Spinal cord (tissue), 10 donors: ENCODE results near the gene NOL12. TPM values are rescaled to one million over a fixed set of nuclear protein-coding genes. Genes with fewer than 3 reads are reported as not detected.

ENCODE experiments used
- DNase-seq, 6 donors: peaks; one replicate each; pipeline versions ENCODE4 v3.0.0 to v3.0.0-alpha.2; 2013 to 2015; ENCODE audit warnings: low spot score in 6 of 6, low read depth in 4 of 6
- H3K27ac ChIP-seq: one replicate; pipeline ENCODE4 v1.5.1; 2013; ENCODE audit warnings: low read depth, low read length, control low read depth
- H3K27me3 ChIP-seq: one replicate; pipeline ENCODE4 v1.6.1; 2013; ENCODE audit warnings: low read length; ENCODE audit not compliant: control insufficient read depth, insufficient read depth
- H3K36me3 ChIP-seq: one replicate; pipeline ENCODE4 v1.6.1; 2013; ENCODE audit warnings: low read length; ENCODE audit not compliant: control insufficient read depth, insufficient read depth
- H3K4me1 ChIP-seq: one replicate; pipeline ENCODE4 v1.6.1; 2013; ENCODE audit warnings: low read length; ENCODE audit not compliant: control insufficient read depth, insufficient read depth
- H3K4me3 ChIP-seq: one replicate; pipeline ENCODE4 v1.5.1; 2013; ENCODE audit warnings: low read depth, low read length, control low read depth
- H3K9me3 ChIP-seq: one replicate; pipeline ENCODE4 v1.6.1; 2013; ENCODE audit warnings: low read length; ENCODE audit not compliant: control insufficient read depth, insufficient read depth
- WGBS: methylation state at CpG from one replicate; pipeline ENCODE4 v1.1.5; 2013; ENCODE audit warnings: missing lambda C conversion rate; ENCODE audit not compliant: insufficient coverage; 5-methylcytosine and 5-hydroxymethylcytosine counted together
- polyA plus RNA-seq, 2 donors: library from polyadenylated mRNA; unstranded; fragments of 120-200 nt; gene quantifications; one replicate each; pipeline ENCODE4 v1.2.1, GENCODE V29; 2013; ENCODE audit not compliant: insufficient read length in 2 of 2
- small RNA-seq: library from RNA; depleted of rRNA; stranded (forward); fragments of <200 nt; gene quantifications from one replicate; pipeline ENCODE3, GENCODE V24; 2014; ENCODE audit warnings: low replicate concordance
- total RNA-seq, 2 donors: library from RNA; depleted of rRNA in 1 of 2; stranded (reverse); fragments of 120-200 nt in 1 of 2; fragments of >200 nt in 1 of 2; gene quantifications; one replicate each; pipeline versions ENCODE4 v1.2.3 to v1.2.4, GENCODE V29; 2013 to 2014
- donor health status: healthy.

NOL12 gene
- total and polyA plus RNA-seq, 4 donors = 12.2 to 40.6 (median 33.9) TPM

DNA sequence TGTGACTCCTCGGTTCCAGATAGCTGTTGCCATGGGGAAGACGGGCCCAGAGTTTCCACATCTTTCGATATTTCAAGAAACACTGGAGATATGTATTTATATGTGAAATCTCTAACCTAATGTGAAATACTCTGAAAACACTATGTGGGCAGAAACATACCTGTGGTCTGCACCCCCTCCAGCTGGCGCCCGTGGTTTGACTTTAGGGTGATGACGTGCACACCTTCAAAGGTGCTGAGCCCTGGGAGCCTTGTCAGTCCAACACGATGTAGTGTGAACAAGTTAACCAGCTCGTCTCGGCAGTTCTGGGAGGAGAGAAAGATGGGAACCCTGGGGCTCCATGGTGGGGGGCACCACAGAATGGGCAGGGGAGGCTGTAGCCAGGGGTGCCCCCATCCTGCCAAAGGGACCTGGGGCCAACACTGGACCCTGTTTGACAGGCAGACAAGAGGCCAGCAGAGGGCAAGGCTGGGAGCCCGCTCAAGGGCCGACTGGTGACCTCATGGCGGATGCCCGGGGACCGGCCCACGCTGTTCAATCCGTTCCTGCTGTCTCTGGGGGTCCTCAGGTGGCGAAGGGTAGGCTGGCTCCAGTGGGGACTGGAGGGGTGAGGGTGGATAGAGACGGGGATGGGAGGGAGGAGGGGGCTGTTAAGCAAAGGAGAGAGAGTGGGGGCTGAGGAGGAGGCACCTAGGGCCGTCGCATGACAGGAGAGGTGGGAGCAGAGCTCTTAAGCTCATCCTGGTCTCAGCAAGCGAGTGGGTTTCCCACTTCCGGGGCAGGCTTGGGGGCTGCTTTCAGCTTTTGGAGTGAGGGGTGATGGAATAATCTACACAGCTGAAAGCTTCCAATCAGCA, 54.5 kb downstream of the NOL12 start:
- 74% methylated on average over 20 of the region's 22 CpGs for WGBS
- Histone ChIP-seq H3K27ac (peak overlapping the region; percentile 73), H3K4me1 (peaks cover 30% of the 10 kb centered on the region)

DNA sequence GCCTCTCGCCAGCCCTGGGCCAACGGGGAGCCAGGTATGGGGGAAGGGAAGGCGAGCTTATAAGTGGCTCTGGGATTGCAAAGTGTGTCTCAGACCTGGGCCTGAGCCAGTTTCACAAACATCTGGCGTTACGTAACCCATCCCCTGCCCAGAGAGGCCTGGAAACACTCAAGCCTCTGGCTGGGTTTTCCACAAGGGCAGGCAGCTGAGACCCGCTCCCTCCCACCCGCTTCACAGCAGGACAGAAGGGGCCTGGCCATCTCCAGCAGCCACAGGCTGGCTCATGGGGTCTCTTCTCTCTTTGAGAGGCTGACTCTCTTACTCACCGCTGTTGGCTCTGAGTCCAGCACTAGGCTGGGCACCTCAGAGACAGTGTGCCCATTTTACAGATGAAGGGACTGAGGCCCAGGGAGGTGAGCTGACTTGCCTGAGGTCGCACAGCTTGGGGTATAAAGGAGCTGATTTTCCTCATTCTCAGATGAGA, 55.2 kb downstream of the NOL12 start:
- H3K27me3 ChIP-seq = no peaks in the 10 kb centered on the region
- no peak overlapping the region for H3K4me3 ChIP-seq
- peak in 2 of 6 donors; percentile 45 to 86 for DNase-seq
- peaks cover 15% of the 10 kb centered on the region for H3K36me3 ChIP-seq
- no peaks in the 10 kb centered on the region for H3K9me3 ChIP-seq
- 61% methylated on average over 7 of the region's 9 CpGs for WGBS
- H3K27ac ChIP-seq = peak overlapping the region; percentile 73
- peaks cover 30% of the 10 kb centered on the region for H3K4me1 ChIP-seq

More for the DNA sequence above, 54.5 kb downstream of the NOL12 start:
- no peak for DNase-seq
- peaks cover 15% of the 10 kb centered on the region for H3K36me3 ChIP-seq
- H3K4me3 ChIP-seq = no peak overlapping the region
- H3K27me3 ChIP-seq = no peaks in the 10 kb centered on the region
- no peaks in the 10 kb centered on the region for H3K9me3 ChIP-seq

DNA sequence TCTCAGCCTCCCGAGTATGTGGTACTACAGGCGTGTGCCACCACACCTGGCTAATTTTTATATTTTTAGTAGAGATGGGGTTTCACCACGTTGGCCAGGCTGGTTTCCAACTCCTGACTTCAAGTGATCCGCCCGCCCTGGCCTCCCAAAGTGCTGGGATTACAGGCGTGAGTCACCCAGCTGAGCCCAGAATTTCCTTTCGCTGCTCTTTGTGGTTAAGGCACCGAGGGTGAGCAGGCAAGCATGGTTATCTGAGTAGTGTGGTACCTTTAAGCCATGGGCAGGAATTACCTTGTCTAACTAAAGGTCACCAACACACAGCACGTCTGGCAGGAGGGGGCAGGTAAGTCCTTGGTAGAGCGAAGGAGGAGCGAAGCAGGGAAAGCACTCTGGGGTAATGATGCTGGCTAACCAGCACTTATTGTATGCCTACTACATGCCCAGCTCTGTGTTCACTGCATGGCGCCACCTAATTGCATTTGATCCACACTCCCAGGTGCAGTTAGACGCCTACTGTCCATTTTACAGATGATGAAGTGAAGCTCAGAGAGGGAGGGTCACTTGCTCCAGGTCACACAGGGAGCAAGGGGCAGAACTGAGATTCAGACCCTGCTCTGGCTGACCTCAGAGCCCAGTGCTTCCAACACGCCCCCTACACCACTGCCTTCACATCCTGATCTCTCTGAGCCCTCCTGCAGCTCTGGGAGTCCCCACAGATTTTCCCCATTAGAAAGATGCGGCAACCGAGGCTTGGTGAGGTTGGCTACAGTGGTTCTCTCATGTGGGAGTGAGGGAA, 56.4 kb downstream of the NOL12 start:
- 88% methylated on average over 6 of the region's 16 CpGs for WGBS

More for the DNA sequence above, 56.4 kb downstream of the NOL12 start:
- H3K27ac ChIP-seq = no peak overlapping the region
- peaks cover 15% of the 10 kb centered on the region for H3K36me3 ChIP-seq
- DNase-seq = no peak
- peaks cover 43% of the 10 kb centered on the region for H3K4me1 ChIP-seq
- H3K27me3 ChIP-seq = no peaks in the 10 kb centered on the region
- H3K9me3 ChIP-seq = no peaks in the 10 kb centered on the region
- no peak overlapping the region for H3K4me3 ChIP-seq

Small RNA genes within 50 kb of the gene (small RNA-seq; reads per million reads assigned to genes)
- gene RN7SL385P = 0.08 reads per million

Other genes with a start within 250 kb of the NOL12 start
- 10 to 100 TPM in 1 of 2 donors, 1 to 10 TPM in 1; 3.6 to 12.6 TPM for gene MFNG, start 200.0 kb upstream of the NOL12 start, total RNA-seq
- 10 to 100 TPM; 11.1 to 11.2 TPM for gene MFNG, start 200.0 kb upstream of the NOL12 start, polyA plus RNA-seq
- gene CARD10, start 166.9 kb upstream of the NOL12 start, total RNA-seq = 10 to 100 TPM in 1 of 2 donors, 1 to 10 TPM in 1; 4.0 to 12.6 TPM
- gene CARD10, start 166.9 kb upstream of the NOL12 start, polyA plus RNA-seq = 10 to 100 TPM; 13.0 to 14.6 TPM
- 10 to 100 TPM in 1 of 2 donors, 1 to 10 TPM in 1; 4.8 to 23.3 TPM for gene CDC42EP1, start 125.9 kb upstream of the NOL12 start, total RNA-seq
- gene CDC42EP1, start 125.9 kb upstream of the NOL12 start, polyA plus RNA-seq = 10 to 100 TPM; 39.6 to 41.3 TPM
- not detected for gene LGALS2, start 106.3 kb upstream of the NOL12 start, total RNA-seq
- under 1 TPM; 0.74 to 0.92 TPM for gene LGALS2, start 106.3 kb upstream of the NOL12 start, polyA plus RNA-seq
- 10 to 100 TPM; 27.2 to 47.4 TPM for gene GGA1, start 77.5 kb upstream of the NOL12 start, total RNA-seq
- 10 to 100 TPM; 59.3 to 80.3 TPM for gene GGA1, start 77.5 kb upstream of the NOL12 start, polyA plus RNA-seq
- 1 to 10 TPM; 3.6 to 8.8 TPM for gene SH3BP1, start 46.7 kb upstream of the NOL12 start, total RNA-seq
- gene SH3BP1, start 46.7 kb upstream of the NOL12 start, polyA plus RNA-seq = 1 to 10 TPM; 5.7 to 5.9 TPM
- 10 to 100 TPM; 44.1 to 44.3 TPM for gene PDXP, start 27.6 kb upstream of the NOL12 start, total RNA-seq
- gene PDXP, start 27.6 kb upstream of the NOL12 start, polyA plus RNA-seq = 100 to 1,000 TPM; 118 to 121 TPM
- gene LGALS1, start 10.7 kb upstream of the NOL12 start, total RNA-seq = 1,000 to 10,000 TPM in 1 of 2 donors, 100 to 1,000 TPM in 1; 572 to 1,031 TPM
- gene LGALS1, start 10.7 kb upstream of the NOL12 start, polyA plus RNA-seq = 100 to 1,000 TPM; 373 to 592 TPM
- gene TRIOBP, start 10.7 kb downstream of the NOL12 start, total RNA-seq = 10 to 100 TPM; 32.3 to 58.9 TPM
- 10 to 100 TPM; 52.8 to 72.9 TPM for gene TRIOBP, start 10.7 kb downstream of the NOL12 start, polyA plus RNA-seq
- 10 to 100 TPM; 22.2 to 23.0 TPM for gene GCAT, start 121.6 kb downstream of the NOL12 start, total RNA-seq
- 10 to 100 TPM; 24.6 to 27.5 TPM for gene GCAT, start 121.6 kb downstream of the NOL12 start, polyA plus RNA-seq
- not detected for gene GALR3, start 137.0 kb downstream of the NOL12 start, total RNA-seq
- not detected for gene GALR3, start 137.0 kb downstream of the NOL12 start, polyA plus RNA-seq
- gene ANKRD54, start 158.0 kb downstream of the NOL12 start, total RNA-seq = 10 to 100 TPM; 10.1 to 24.9 TPM
- 10 to 100 TPM; 42.9 to 43.2 TPM for gene ANKRD54, start 158.0 kb downstream of the NOL12 start, polyA plus RNA-seq
- 100 to 1,000 TPM; 347 to 814 TPM for gene EIF3L, start 163.1 kb downstream of the NOL12 start, total RNA-seq
- 100 to 1,000 TPM; 590 to 635 TPM for gene EIF3L, start 163.1 kb downstream of the NOL12 start, polyA plus RNA-seq
- gene MICALL1, start 220.0 kb downstream of the NOL12 start, total RNA-seq = 10 to 100 TPM; 16.1 to 22.9 TPM
- gene MICALL1, start 220.0 kb downstream of the NOL12 start, polyA plus RNA-seq = 10 to 100 TPM; 44.0 to 50.1 TPM